Neural progenitor cell (in vitro differentiated cells): Measurements from ENCODE around the gene UBQLN1. TPM values are rescaled to one million over a fixed set of nuclear protein-coding genes. Genes with fewer than 3 reads are reported as not detected.

Source experiments
- DNase-seq: peaks from one replicate; pipeline ENCODE4 v3.0.0-alpha.2; 2016; ENCODE audit warnings: low spot score
- H2AFZ ChIP-seq: fragments of 200-600 bp; sonication (generic); replicated peaks from 2 replicates; pipeline ENCODE4 v1.6.1; 2016; ENCODE audit warnings: antibody characterized with exemption
- H3F3A ChIP-seq: fragments of 200-600 bp; sonication (generic); 2 replicates; pipeline ENCODE4 v1.6.1; 2016; ENCODE audit warnings: antibody characterized with exemption, low read depth
- H3K27ac ChIP-seq: fragments of 200-600 bp; sonication (generic); 2 replicates; pipeline ENCODE4 v1.5.1; 2016; ENCODE audit warnings: mild to moderate bottlenecking
- H3K27me3 ChIP-seq: fragments of 200-600 bp; sonication (generic); 2 replicates; pipeline ENCODE4 v1.6.1; 2016; ENCODE audit warnings: mild to moderate bottlenecking, moderate library complexity
- H3K36me3 ChIP-seq: fragments of 200-600 bp; sonication (generic); 2 replicates; pipeline ENCODE4 v1.5.1; 2016
- H3K4me1 ChIP-seq: fragments of 200-600 bp; sonication (generic); 2 replicates; pipeline ENCODE4 v1.6.1; 2016; ENCODE audit warnings: mixed run types
- H3K4me2 ChIP-seq: fragments of 200-600 bp; sonication (generic); 2 replicates; pipeline ENCODE4 v1.6.1; 2016
- H3K4me3 ChIP-seq: fragments of 200-600 bp; sonication (generic); 2 replicates; pipeline ENCODE4 v1.5.1; 2016
- H3K79me2 ChIP-seq: fragments of 200-600 bp; sonication (generic); 2 replicates; pipeline ENCODE4 v1.6.1; 2016; ENCODE audit warnings: low read depth
- H3K9ac ChIP-seq: fragments of 200-600 bp; sonication (generic); 2 replicates; pipeline ENCODE4 v1.6.1; 2016
- H3K9me3 ChIP-seq: fragments of 200-600 bp; sonication (generic); 2 replicates; pipeline ENCODE4 v1.5.1; 2016; ENCODE audit warnings: low read depth
- H4K20me1 ChIP-seq: fragments of 200-600 bp; sonication (generic); 2 replicates; pipeline ENCODE4 v1.6.1; 2016; ENCODE audit warnings: low read depth
- H3K27ac Mint-ChIP-seq: 3 replicates; pipeline ENCODE4 v1.8.0; 2021; ENCODE audit warnings: mixed read lengths
- H3K27me3 Mint-ChIP-seq: 2 replicates; pipeline ENCODE4 v1.8.0; 2022; ENCODE audit warnings: low read depth, mild to moderate bottlenecking, inconsistent platforms, moderate library complexity, mixed read lengths; ENCODE audit not compliant: insufficient read depth
- H3K36me3 Mint-ChIP-seq: 3 replicates; pipeline ENCODE4 v1.8.0; 2021; ENCODE audit warnings: mixed read lengths
- H3K4me1 Mint-ChIP-seq: 3 replicates; pipeline ENCODE4 v1.8.0; 2021; ENCODE audit warnings: mixed read lengths
- H3K4me3 Mint-ChIP-seq: 3 replicates; pipeline ENCODE4 v1.8.0; 2021; ENCODE audit warnings: mild to moderate bottlenecking, moderate library complexity, mixed read lengths
- H3K9me3 Mint-ChIP-seq: 3 replicates; pipeline ENCODE4 v1.8.0; 2020; ENCODE audit warnings: mixed read lengths
- EZH2 ChIP-seq: fragments of 200-600 bp; sonication (generic); IDR thresholded peaks from 2 replicates; pipeline ENCODE4 v1.6.1; 2017; ENCODE audit warnings: antibody characterized with exemption, mild to moderate bottlenecking, moderate library complexity
- EZH2phosphoT487 ChIP-seq: fragments of 200-600 bp; sonication (generic); IDR thresholded peaks from 2 replicates; pipeline ENCODE4 v1.6.1; 2017; ENCODE audit warnings: antibody characterized with exemption
- total RNA-seq: library from RNA; depleted of rRNA; stranded (reverse); fragments of >200 nt; gene quantifications from 2 replicates; pipeline ENCODE4 v1.2.3, GENCODE V29; 2015; ENCODE audit warnings: low replicate concordance
- TF ChIP-seq, protein P1 (sequence below): fragments of 200-600 bp; sonication (generic); IDR thresholded peaks from 2 replicates; pipeline ENCODE4 v1.5.1; 2017; ENCODE audit warnings: antibody characterized with exemption, mild to moderate bottlenecking

Gene UBQLN1
- total RNA-seq, 1 donor from 2014 or later: 143 TPM

GRCh38 chr9:83651558-83651957 lies 56.2 kb downstream of the UBQLN1 start:
- peaks cover 10% of the 10 kb centered on the region for H3K36me3 ChIP-seq

GRCh38 chr9:83649515-83649914 lies 58.2 kb downstream of the UBQLN1 start:
- H3K9me3 Mint-ChIP-seq: peaks cover 11% of the 10 kb centered on the region
- no peaks in the 10 kb centered on the region for H3K27me3 ChIP-seq
- no peak overlapping the region for H3K4me3 Mint-ChIP-seq
- no peaks in the 10 kb centered on the region for H3K79me2 ChIP-seq
- peaks cover 34% of the 10 kb centered on the region for H3K36me3 Mint-ChIP-seq
- H3K9ac ChIP-seq: no peak overlapping the region
- peaks cover 7% of the 10 kb centered on the region for H3F3A ChIP-seq
- H3K4me1 ChIP-seq: no peaks in the 10 kb centered on the region
- TF ChIP-seq EZH2phosphoT487 (no peak), EZH2 (no peak)
- TF ChIP-seq, protein P1, sequence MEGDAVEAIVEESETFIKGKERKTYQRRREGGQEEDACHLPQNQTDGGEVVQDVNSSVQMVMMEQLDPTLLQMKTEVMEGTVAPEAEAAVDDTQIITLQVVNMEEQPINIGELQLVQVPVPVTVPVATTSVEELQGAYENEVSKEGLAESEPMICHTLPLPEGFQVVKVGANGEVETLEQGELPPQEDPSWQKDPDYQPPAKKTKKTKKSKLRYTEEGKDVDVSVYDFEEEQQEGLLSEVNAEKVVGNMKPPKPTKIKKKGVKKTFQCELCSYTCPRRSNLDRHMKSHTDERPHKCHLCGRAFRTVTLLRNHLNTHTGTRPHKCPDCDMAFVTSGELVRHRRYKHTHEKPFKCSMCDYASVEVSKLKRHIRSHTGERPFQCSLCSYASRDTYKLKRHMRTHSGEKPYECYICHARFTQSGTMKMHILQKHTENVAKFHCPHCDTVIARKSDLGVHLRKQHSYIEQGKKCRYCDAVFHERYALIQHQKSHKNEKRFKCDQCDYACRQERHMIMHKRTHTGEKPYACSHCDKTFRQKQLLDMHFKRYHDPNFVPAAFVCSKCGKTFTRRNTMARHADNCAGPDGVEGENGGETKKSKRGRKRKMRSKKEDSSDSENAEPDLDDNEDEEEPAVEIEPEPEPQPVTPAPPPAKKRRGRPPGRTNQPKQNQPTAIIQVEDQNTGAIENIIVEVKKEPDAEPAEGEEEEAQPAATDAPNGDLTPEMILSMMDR: no peak
- H3K36me3 ChIP-seq: peaks cover 10% of the 10 kb centered on the region
- no peak for DNase-seq
- no peaks in the 10 kb centered on the region for H3K9me3 ChIP-seq
- H3K27ac Mint-ChIP-seq: no peak overlapping the region
- H3K4me3 ChIP-seq: no peak overlapping the region
- H3K27me3 Mint-ChIP-seq: peaks cover 2% of the 10 kb centered on the region
- no peak overlapping the region for H3K4me2 ChIP-seq
- H2AFZ ChIP-seq: no peak overlapping the region
- H4K20me1 ChIP-seq: no peaks in the 10 kb centered on the region
- H3K27ac ChIP-seq: no peak overlapping the region
- H3K4me1 Mint-ChIP-seq: peaks cover 6% of the 10 kb centered on the region

More at GRCh38 chr9:83651558-83651957, 56.2 kb downstream of the UBQLN1 start:
- Mint-ChIP-seq H3K4me1 (peaks cover 6% of the 10 kb centered on the region), H3K36me3 (peaks cover 48% of the 10 kb centered on the region), H3K27me3 (peaks cover 4% of the 10 kb centered on the region), H3K27ac (no peak overlapping the region), H3K9me3 (peaks cover 11% of the 10 kb centered on the region), H3K4me3 (no peak overlapping the region)
- no peak overlapping the region for H3K9ac ChIP-seq
- H3K4me3 ChIP-seq: no peak overlapping the region
- no peaks in the 10 kb centered on the region for H3K9me3 ChIP-seq
- H3F3A ChIP-seq: peaks cover 7% of the 10 kb centered on the region
- H3K4me2 ChIP-seq: no peak overlapping the region
- TF ChIP-seq EZH2: no peak
- no peak for TF ChIP-seq EZH2phosphoT487
- TF ChIP-seq, protein P1: no peak
- H3K4me1 ChIP-seq: no peaks in the 10 kb centered on the region
- H4K20me1 ChIP-seq: no peaks in the 10 kb centered on the region
- no peak overlapping the region for H3K27ac ChIP-seq
- H3K79me2 ChIP-seq: no peaks in the 10 kb centered on the region
- no peak for DNase-seq
- H3K27me3 ChIP-seq: no peaks in the 10 kb centered on the region
- no peak overlapping the region for H2AFZ ChIP-seq

DNA sequence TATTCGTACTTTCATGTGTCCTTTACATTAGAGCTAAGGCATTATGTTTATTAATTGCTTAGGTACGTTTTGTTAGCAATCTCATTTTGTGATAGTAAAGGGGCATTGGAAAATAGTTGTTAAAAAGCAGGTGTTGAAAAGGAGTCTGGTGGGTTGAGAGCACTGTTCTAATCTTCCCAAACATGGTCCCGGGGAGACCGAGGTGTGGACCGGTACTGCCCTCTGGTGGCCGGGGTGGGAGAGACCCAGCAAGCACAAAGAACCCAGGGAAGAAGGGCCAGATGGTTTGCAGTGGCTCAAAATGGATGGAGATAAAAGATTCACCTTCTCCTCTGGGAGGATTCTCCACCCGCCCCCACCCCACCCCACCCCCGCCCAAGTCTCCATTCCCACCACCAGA lies 58.7 kb downstream of the UBQLN1 start:
- peaks cover 11% of the 10 kb centered on the region for H3K9me3 Mint-ChIP-seq
- H3K27me3 Mint-ChIP-seq: peaks cover 2% of the 10 kb centered on the region
- H3K4me1 Mint-ChIP-seq: peaks cover 6% of the 10 kb centered on the region

More for the DNA sequence above, 58.7 kb downstream of the UBQLN1 start:
- Histone ChIP-seq H3K27ac (no peak overlapping the region), H4K20me1 (no peaks in the 10 kb centered on the region), H3K4me2 (no peak overlapping the region), H3K27me3 (no peaks in the 10 kb centered on the region), H3K79me2 (no peaks in the 10 kb centered on the region), H3K36me3 (peaks cover 10% of the 10 kb centered on the region), H3K9me3 (no peaks in the 10 kb centered on the region), H3K9ac (no peak overlapping the region), H2AFZ (no peak overlapping the region), H3K4me1 (no peaks in the 10 kb centered on the region), H3F3A (peaks cover 7% of the 10 kb centered on the region), H3K4me3 (no peak overlapping the region)
- peak; percentile 70 for DNase-seq
- peaks cover 30% of the 10 kb centered on the region for H3K36me3 Mint-ChIP-seq
- TF ChIP-seq EZH2: no peak
- TF ChIP-seq, protein P1: peak; percentile 81
- no peak overlapping the region for H3K4me3 Mint-ChIP-seq
- H3K27ac Mint-ChIP-seq: no peak overlapping the region
